Activated CD8-positive, alpha-beta memory T cell treated with anti-CD3 and anti-CD28 coated beads, Interleukin-2, amount 50 U/mL, for 48 hours (primary cell): ENCODE measurements around the gene SHISAL1.

Experiments used
- DNase-seq: peaks from one replicate; pipeline ENCODE4 v3.0.0-alpha.2; 2020

The SHISAL1 gene

GRCh38 chr22:44298406-44299091, 14.2 kb downstream of the SHISAL1 start:
- no peak for DNase-seq

- DNase-seq, result no peak
These were observed 15.2 kb downstream of the SHISAL1 start for GRCh38 chr22:44297470-44298061.

DNA sequence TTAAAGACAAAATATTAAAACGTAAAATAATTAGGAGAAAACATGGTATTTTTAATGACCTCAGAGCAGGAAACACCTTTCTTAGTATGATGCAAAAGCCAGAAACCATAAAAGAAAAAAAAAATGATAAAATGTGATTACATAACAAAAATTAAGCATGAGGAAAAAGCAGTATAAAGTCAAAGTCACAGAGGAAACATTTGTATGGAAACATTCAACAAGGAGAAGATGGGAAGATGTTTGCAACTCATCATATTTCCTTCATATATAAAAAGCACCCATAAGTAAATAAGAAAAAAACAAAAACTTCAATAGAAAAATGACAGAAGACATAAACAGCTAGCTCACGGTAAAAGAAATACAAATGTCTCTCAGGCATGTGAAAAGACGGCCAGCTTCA, 17.3 kb downstream of the SHISAL1 start:
- no peak for DNase-seq

GRCh38 chr22:44293876-44294275, 18.9 kb downstream of the SHISAL1 start:
- DNase-seq, result no peak

DNA sequence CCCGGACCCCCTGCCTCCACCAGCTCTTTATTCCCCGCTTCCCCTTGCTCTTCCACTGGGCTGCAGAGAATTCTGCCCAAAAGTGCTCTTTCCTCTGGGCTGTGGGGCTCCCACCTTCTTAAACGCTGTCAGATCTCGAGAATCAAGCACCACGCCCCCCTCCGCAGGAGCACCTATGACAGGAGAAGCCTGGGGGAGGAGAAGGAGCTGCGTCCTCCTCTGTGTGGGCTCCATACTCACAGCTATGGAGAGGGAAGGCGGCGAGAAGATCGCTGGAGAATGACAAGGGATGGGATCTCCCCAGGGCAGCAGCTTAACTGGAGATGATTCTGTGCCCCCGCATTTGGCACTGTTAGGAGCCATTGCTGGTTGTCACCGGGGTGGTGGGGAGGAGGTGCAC, 19.7 kb downstream of the SHISAL1 start:
- DNase-seq, result no peak

DNA sequence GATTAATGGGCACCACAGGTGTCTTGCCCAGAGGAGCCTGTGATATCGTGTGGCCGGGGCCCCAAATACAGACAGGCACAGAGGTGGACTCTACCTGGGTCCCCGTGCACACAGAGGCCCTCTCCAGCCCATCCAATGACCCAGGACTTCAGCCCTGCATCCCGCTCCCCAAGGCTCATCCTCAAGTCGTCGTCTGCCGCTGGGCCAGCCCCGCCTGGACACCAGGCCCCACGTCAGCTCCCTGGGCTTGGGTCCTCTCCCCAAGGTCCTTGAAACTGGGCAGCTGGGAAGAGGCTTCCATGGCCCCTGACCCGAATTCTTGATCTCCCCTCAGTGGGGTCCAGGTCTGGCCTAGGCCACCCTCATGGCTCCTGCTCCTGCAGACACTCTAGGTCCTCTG, 20.2 kb downstream of the SHISAL1 start:
- DNase-seq, result no peak

- no peak for DNase-seq
These were observed 20.9 kb downstream of the SHISAL1 start for GRCh38 chr22:44291674-44292360.

DNA sequence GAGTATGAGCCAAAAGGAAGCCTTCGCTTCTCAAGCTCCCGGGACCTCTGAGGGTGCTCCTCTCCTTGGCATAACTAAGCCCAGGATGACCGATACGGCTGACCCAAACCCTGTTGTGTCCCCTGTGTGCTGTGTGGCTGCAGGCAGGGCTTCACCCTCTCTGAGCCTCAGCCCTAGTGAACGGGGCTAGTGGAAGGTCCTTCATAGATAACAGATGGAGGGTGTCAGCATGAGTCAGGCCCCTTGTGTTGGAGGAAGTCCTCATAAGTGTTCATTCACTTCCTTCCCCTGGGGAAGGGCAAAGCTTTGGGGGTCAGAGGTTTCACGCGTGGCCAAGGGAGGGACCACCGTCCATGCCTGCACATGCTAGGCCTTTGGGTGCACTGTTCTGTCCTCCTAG, 21.5 kb downstream of the SHISAL1 start:
- no peak for DNase-seq

GRCh38 chr22:44289414-44290171, 23.2 kb downstream of the SHISAL1 start:
- no peak for DNase-seq

DNA sequence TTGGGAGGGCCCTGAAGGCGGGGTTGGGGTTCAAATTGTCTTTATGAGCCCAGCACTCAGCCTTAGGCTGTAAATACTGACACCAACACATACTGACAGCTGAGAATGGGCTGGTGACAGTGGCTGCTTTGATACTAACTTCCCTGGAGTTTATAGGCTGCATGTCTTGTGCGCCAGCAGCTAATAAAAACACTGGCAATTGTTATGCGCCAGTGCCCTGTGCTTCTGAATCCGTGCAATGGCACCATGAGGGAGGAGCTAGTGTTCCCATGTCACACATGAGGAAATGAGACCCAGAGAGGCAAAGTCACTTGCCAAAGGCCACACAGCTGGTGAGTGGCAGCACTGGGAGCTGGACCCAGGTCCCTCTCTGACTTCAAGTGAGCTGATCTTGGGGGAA, 23.8 kb downstream of the SHISAL1 start:
- no peak for DNase-seq

DNA sequence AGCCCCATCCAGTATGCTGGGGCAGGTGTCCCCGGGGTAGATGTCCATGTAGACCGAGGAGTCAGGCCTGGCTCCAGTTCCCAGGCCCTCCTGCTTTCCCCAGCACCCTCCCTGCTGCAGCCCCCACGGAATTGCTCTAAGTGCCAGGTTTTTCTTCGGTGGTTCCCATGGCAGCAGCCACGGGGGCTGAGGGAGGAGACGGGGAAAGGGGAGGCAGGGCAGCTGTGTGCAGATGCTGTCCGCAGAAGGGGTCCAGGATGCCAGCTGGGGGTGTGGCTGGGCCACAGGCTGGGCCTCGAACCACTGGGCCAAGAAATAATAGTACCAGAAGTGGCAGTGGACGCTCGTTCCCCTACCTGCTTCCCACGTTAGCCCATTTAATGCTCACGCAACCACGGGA, 25.0 kb downstream of the SHISAL1 start:
- DNase-seq, result no peak

DNA sequence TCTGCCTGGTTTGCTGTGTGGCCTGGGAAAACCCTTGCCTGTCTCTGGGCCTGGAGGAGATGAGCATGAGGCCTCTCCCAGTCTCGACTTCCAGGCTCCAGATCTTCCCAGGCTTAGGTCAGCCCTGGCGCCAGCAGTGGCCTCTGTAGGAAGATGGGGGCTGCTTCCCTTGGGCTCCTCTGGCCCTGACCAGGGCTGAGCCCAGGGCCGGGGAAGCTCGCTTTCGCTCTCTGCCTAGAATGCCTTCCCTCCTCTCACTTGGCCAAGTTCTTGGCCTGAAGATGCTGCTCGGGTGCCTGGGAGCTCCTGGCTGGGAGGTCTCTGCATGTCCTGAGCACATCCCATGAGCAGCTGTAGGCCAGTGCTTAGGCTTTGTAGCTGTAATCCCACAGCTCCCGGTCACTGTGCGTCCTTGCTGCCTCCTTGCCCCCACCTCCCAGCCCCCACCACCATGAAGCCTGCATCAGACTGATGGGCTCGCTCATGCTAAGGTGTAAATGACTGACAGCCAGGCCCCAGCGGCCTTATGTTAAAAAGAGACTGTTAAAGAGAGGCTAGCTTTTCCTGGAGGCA, 25.5 kb downstream of the SHISAL1 start:
- DNase-seq, result no peak

- no peak for DNase-seq
These were observed 26.1 kb downstream of the SHISAL1 start for GRCh38 chr22:44286646-44287045.

DNA sequence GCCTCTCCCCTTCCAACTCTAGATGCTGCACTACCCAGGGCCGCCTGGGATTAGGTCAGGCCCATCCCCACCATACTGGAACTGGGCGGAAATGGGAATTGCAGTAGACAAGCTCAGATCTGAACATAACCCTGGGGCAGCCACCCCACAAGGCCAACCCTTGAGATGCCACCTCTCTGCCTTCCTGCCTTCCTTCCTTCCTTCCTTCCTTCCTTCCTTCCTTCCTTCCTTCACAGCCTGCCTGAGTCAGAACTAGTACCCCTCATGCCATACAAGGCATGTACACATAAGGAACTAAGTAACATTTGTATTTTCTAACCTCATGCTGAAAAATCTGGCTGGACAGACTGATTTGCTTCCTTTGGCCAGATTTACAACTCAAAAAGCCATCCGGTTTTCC, 28.0 kb downstream of the SHISAL1 start:
- no peak for DNase-seq

GRCh38 chr22:44281768-44282637, 30.7 kb downstream of the SHISAL1 start:
- no peak for DNase-seq

- DNase-seq, result no peak
These were observed 32.0 kb downstream of the SHISAL1 start for GRCh38 chr22:44280665-44281188.

DNA sequence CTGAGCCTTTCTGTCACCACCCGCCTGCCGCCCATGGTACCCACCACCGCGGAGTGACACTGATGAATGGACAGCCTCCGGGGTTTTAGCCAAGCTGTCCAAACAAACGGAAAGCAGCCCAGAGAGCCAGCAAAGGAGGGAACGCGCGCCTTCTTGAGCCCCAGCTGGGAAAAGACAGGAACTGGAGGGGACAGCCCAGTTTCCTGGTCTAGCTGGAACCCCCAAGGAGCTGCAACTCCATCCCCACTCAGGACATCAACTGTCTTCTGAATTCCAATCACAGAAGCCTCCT, 33.7 kb downstream of the SHISAL1 start:
- no peak for DNase-seq

DNA sequence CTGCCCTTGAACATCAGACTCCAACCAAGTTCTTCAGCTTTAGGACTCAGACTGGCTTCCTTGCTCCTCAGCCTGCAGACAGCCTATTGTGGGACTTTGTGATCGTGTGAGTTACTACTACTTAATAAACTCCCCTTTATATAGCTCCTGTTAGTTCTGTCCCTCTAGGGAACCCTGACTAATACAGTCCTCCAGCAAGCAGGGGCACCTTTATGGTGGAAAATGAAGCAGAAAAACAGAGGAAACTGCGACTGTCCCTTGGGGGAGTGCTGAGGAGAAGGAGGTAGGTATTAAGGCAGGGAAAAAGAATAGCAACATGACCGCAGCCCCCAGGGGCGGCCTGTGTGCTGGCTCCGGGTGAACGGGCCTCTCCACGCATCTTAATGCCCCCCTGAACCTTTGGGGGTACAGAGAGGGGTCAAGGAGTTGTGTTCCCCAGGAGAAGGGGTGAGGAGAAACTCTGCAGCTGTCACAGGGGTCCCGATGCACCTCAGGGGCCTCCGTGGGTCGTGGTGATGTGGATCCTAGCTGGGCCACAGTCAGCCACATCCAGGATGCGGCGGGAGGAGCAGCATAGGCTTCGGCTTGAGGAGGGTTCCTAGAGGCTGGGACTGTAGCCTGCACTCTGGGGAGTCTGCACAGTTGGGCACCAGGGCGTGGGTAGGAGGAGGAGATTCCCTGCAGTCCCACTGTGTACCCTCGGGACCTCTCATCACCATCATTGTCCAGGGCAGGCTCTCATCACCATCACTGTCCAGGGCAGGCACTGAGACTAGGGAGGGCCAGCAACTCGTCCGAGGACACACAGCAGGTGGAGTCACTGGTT, 34.3 kb downstream of the SHISAL1 start:
- no peak for DNase-seq

DNA sequence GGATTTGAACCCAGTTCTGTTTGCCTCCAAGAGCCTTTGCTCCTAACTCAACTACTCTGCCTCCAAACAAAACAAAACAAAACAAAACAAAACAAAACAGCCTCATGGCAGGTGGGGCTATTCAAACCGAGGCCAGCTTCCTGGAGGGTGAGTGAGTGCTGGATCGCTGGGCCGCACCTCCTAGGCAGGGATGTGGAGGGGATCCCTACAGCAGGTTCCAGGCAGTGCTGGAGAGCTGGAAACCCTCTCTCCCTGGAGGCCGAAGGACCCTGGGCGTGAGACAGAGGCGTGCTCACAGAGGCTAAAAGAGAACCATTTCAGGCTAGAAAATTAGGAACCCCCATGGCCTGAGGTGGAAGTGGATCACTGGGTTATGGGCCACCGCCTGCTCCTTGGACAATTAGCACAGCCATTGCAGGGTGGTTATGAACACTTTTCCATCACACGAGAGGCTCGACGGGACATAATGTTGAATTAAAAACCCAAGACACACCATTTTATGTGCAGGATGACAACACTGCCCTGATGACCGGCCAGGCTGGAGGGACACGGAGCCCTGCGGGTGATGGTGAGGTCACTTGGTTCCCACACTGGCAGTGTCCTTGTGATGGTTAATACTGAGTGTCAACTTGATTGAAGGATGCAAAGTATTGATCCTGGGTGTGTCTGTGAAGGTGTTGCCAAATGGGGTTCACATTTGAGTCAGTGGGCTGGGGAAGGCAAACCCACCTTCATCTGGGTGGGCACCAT, 35.2 kb downstream of the SHISAL1 start:
- DNase-seq, result no peak

DNA sequence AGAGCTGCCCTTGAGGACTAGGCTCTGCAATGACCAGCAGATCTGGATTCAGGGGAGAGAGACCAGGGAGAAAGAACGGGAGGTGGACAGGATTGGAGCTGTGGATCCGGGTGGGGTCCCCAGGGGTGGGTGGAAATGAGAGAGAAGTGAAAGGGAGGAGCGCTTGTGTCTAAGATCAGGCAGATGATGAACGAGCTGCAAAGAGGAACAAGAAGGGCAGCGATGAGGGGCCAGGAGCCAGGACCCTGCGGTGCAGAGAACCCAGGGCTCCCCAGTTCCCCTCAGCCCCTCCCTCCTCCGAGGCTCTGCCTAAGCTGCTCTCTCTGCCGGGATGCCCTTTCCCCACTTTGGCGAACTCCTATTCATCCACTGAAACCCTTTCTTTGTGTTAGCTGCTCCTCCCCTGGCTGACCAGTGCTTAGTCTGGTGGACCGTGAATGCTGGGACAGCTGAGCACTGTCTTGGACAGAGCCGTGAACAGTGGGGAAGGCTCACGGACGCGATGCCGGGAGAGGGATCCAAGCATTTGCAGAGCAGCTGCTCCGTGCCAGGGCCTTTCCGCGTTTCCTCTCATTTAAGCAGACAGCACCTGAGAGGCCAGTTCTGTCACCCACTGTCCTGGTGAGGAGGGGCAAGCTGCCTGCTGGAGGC, 35.9 kb downstream of the SHISAL1 start:
- no peak for DNase-seq
